K562 (cell line): ENCODE results near the gene DPP10.

Experiments used
- ARID3A ChIP-seq: IDR thresholded peaks from 2 replicates; pipeline ENCODE4 v1.6.1; 2012; ENCODE audit warnings: low read depth, low read length, improper control_type of control experiment, borderline replicate concordance
- CTCF ChIP-seq, 3 experiments: IDR thresholded peaks in 2 of 3; conservative IDR thresholded peaks in 1 of 3; 2 replicates each; pipeline ENCODE4 v1.5.1; 2011 to 2012; ENCODE audit warnings: low read length in 3 of 3, mild to moderate bottlenecking in 3 of 3, control low read depth in 2 of 3, improper control_type of control experiment in 1 of 3, inconsistent platforms in 1 of 3, low read depth in 1 of 3, mixed read lengths in 1 of 3, moderate library complexity in 1 of 3; ENCODE audit not compliant: insufficient read depth in 2 of 3
- DPF2 ChIP-seq: fragments of 450-650 bp; IDR thresholded peaks from 2 replicates; pipeline ENCODE4 v1.6.1; 2016
- HSF4 ChIP-seq: fragments of 250-450 bp; sonication (Bioruptor Pico); IDR thresholded peaks from 2 replicates; pipeline ENCODE4 v2.1.2; 2022; ENCODE audit warnings: mild to moderate bottlenecking, moderate library complexity, borderline replicate concordance
- JUNB ChIP-seq: fragments of 450-650 bp; formaldehyde crosslinking; conservative IDR thresholded peaks from 2 replicates; pipeline ENCODE4 v1.4.0; 2020; ENCODE audit warnings: mild to moderate bottlenecking
- POLR2A ChIP-seq: fragments of 450-650 bp; conservative IDR thresholded peaks from 2 replicates; pipeline ENCODE4 v1.6.1; 2016
- POLR2AphosphoS5 ChIP-seq: IDR thresholded peaks from 2 replicates; pipeline ENCODE4 v1.6.1; 2011; ENCODE audit warnings: mild to moderate bottlenecking, low read depth, low read length, moderate library complexity; ENCODE audit not compliant: control insufficient read depth, insufficient read depth
- SPI1 ChIP-seq: IDR thresholded peaks from 2 replicates; pipeline ENCODE4 v1.6.1; 2011; ENCODE audit warnings: low read depth, low read length, control low read depth, borderline replicate concordance
- ZBTB7A ChIP-seq: IDR thresholded peaks from 2 replicates; pipeline ENCODE4 v1.6.1; 2011; ENCODE audit warnings: low read depth, mild to moderate bottlenecking, low read length, moderate library complexity, borderline replicate concordance; ENCODE audit not compliant: control insufficient read depth
- ZC3H11A ChIP-seq: IDR thresholded peaks from 2 replicates; pipeline ENCODE4 v1.6.1; 2012; ENCODE audit warnings: low read depth, low read length, improper control_type of control experiment
- ZNF232 ChIP-seq: sonication (generic); formaldehyde crosslinking; IDR thresholded peaks from 2 replicates; pipeline ENCODE4 v1.8.0; 2022; ENCODE audit warnings: mild to moderate bottlenecking, missing genetic modification reagents

GRCh38 chr2:115129536-115129935 lies 687.1 kb downstream of the DPP10 start:
- TF ChIP-seq JUNB (CRISPR knock-in tag) (no peak), POLR2AphosphoS5 (no peak), SPI1 (no peak), HSF4 (CRISPR knock-in tag) (no peak), ZNF232 (CRISPR knock-in tag) (no peak), DPF2 (no peak), CTCF (IDR thresholded peaks at IDR 0.05 in 2 of 3, conservative IDR thresholded peaks at IDR 0.05 in 1 of 3; ENCODE audit: insufficient read depth in 2 of 3, low read depth in 1 of 3, low read length in 3 of 3) (no peak), ZBTB7A (no peak), ZC3H11A (no peak), ARID3A (no peak), POLR2A (no peak)
